MM.1S (cell line): ENCODE measurements around the gene RRAD.

Experiments used
- CTCF ChIP-seq: fragments of 300-600 bp; sonication (generic); IDR thresholded peaks from 2 replicates; pipeline ENCODE4 v1.5.1; 2016; ENCODE audit warnings: antibody characterized with exemption, low read length, mixed read lengths
- EZH2 ChIP-seq: fragments of 300-600 bp; sonication (generic); optimal IDR thresholded peaks from 2 replicates; pipeline ENCODE3; 2017; ENCODE audit warnings: low read depth, mild to moderate bottlenecking, antibody characterized with exemption, low read length, mixed read lengths
- EZH2phosphoT487 ChIP-seq: fragments of 300-600 bp; sonication (generic); IDR thresholded peaks from 2 replicates; pipeline ENCODE4 v1.6.1; 2018; ENCODE audit warnings: antibody characterized with exemption, low read length

DNA sequence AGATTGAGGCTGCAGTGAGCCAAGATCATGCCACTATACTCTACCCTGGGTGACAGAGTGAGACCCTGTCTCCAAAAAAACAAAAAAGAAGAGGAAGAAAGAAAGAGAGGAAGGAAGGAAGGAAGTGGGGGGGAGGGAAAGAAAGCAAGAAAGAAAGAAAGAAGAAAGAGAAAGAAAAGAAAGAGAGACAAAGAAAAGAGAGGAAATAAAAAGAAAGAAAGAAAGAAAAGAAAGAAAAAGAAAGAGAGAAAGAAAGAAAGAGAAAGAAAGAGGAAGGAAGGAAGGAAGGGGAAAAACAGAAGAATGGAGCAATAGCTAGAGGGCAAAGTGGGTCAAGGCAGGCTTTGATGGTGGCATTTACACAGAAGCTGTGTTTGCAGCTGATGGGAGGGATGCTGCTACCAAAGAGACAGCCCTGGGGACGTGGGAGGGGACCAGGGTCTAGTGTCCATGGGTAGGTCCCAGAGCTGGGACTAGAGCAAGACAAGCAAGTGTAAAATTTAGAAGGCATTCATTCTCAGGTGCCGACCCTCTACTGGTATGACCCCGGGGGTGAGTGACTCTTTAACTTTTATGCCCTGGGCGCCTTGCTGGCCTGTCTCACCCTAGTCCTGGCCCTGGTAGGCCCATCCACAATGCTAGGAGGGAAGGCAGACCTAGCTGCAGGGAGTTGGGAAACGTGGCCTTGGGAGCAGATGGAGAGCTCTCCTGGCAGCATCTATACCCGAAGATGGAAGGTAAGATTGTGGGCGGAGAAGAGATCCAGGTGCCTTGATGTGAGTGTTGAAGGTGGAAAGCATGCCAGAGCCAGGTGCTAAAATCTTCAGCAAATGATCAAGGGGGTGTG, 33.7 kb upstream of the RRAD start:
- TF ChIP-seq EZH2 (no peak), CTCF (no peak), EZH2phosphoT487 (no peak)
